AG09319 (cell line): ENCODE data around the gene PLAC9.

Experiments
- DNase-seq: peaks from one replicate; pipeline ENCODE4 v3.0.0-alpha.2; 2010; ENCODE audit warnings: low read depth; ENCODE audit errors: extremely low read depth
- TF ChIP-seq, protein P1 (sequence below): IDR thresholded peaks from 2 replicates; pipeline ENCODE4 v1.5.1; 2011; ENCODE audit warnings: low read depth, mild to moderate bottlenecking, inconsistent platforms, low read length, moderate library complexity

Gene PLAC9

DNA sequence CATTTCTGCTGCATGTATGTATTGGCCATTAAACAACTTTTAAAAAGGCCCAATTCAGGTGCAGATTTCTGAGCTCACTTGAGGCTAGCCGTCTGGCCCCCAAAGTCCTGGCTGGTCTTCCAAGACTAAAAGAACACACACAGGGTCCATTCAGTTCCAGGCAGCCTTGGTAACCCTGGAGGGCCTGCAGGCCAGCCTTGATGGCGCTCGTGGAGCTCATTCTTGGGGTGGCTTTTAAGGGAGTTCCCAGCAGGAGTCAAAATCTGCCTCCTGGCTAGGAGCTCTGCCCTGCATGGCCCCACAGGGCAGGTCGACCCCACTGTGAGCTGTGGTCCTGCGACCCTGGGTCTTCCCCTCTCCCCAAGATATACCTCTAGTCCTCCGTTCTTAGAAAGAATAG is 44.0 kb downstream of the PLAC9 start:
- TF ChIP-seq, protein P1, sequence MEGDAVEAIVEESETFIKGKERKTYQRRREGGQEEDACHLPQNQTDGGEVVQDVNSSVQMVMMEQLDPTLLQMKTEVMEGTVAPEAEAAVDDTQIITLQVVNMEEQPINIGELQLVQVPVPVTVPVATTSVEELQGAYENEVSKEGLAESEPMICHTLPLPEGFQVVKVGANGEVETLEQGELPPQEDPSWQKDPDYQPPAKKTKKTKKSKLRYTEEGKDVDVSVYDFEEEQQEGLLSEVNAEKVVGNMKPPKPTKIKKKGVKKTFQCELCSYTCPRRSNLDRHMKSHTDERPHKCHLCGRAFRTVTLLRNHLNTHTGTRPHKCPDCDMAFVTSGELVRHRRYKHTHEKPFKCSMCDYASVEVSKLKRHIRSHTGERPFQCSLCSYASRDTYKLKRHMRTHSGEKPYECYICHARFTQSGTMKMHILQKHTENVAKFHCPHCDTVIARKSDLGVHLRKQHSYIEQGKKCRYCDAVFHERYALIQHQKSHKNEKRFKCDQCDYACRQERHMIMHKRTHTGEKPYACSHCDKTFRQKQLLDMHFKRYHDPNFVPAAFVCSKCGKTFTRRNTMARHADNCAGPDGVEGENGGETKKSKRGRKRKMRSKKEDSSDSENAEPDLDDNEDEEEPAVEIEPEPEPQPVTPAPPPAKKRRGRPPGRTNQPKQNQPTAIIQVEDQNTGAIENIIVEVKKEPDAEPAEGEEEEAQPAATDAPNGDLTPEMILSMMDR, result no peak
- no peak for DNase-seq

DNA sequence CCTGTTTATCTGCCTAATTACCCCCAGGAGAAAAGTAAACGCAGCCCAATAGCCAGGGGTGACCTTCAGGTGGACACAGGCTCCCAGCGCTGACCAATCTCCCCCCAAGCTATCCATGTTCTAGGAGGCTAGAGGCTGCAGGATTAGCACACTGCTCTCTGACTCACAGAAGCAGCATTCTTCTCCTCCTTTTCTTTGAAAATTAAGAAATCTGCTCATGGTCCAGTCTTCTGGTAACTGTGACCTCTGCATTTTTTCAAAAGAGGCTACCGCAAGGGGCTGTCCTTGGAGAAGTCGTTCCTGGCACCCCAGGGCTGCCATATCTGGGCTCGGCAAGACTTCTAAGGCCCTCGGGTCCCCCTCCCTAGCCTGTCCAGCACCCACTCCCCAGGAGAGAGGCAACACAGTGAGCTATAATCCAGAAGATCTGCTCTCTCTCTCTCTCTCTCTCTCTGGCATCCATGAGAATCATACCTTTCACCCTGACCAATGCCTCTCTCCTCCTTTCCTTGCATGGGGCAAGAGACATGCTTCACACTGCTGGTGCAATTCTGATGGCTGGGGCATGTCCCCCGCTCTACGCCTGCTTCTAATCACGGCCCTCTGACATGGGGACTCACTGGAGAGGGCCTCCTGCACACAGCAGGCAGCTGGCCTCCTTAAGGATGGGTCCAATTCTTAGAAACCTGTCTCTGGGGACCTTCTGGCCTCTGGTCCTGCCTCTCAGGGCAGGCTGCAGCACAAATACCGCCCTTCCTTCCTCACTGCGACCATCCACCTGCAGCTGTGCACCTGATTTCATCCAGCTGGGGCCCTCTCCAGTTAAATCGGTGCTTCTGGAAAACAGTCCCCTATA is 45.5 kb downstream of the PLAC9 start:
- TF ChIP-seq, protein P1, result no peak
- no peak for DNase-seq

GRCh38 chr10:80182986-80183385 is 50.5 kb downstream of the PLAC9 start:
- TF ChIP-seq, protein P1, result no peak

DNA sequence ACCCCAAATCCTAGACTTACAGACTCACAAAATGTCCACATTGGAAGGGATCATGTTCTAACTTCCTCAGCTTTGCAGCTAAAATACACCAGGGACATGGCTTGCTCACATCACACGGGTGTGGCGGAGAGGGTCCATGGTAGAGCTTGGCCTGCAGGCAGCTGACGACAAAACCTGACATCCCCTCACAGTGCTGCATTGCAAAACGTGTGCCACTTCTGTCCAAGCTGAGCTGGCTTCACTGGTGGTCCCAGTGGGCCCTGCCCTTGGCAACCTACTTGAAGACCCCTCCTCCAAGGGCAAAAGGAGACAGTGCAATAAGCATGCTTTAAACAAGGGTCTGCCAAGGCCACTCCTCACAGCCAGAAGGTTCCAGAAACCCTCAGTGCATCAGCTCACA is 50.9 kb downstream of the PLAC9 start:
- no peak for DNase-seq
- TF ChIP-seq, protein P1, result no peak

More at GRCh38 chr10:80182986-80183385, 50.5 kb downstream of the PLAC9 start:
- DNase-seq, result no peak

DNA sequence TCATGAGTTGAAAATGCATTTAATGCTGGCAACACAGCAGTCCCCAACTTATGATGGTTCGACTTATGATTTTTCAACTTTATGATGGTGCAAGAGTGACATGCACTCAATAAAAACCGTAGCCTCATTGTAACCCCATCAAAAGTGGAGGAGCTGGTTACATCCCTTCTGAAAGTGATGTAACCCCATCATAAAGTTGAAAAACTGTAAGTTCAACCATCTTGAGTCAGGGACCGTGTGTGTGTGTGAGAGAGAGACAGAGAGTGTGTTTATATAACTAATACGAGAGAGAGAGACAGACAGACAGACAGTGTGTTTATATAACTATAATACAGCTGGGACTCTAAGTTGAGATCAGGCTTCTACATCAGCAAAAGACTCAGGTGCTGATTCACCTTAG is 51.8 kb downstream of the PLAC9 start:
- TF ChIP-seq, protein P1, result no peak
- no peak for DNase-seq

- DNase-seq, result no peak
- TF ChIP-seq, protein P1, result no peak
Observed at GRCh38 chr10:80185578-80186299, 53.2 kb downstream of the PLAC9 start.
